Natural killer cell (primary cell): ENCODE measurements around the gene ABCC4. TPM values are rescaled to one million over a fixed set of nuclear protein-coding genes. Genes with fewer than 3 reads are reported as not detected.

ENCODE experiments used
- ATAC-seq, 3 donors: fragments of 150-1000 bp in 2 of 3; fragments of 200-7000 bp in 1 of 3; cut with Tn5 transposase; 1 replicate in 1 of 3; 2 replicates in 2 of 3; pipeline ENCODE4 v1.10.0; 2021; ENCODE audit warnings: mild to moderate bottlenecking in 2 of 3, moderate library complexity in 2 of 3
- DNase-seq, 2 donors: peaks; one replicate each; pipeline versions ENCODE4 v3.0.0 to v3.0.0-alpha.2; 2013 to 2021; ENCODE audit warnings: mixed read lengths in 1 of 2
- H3K27ac ChIP-seq: one replicate; pipeline ENCODE4 v1.5.1; 2013; ENCODE audit warnings: mild to moderate bottlenecking, low read length
- H3K27me3 ChIP-seq: one replicate; pipeline ENCODE4 v1.6.1; 2013; ENCODE audit warnings: low read length; ENCODE audit not compliant: control insufficient read depth, insufficient read depth
- H3K36me3 ChIP-seq: one replicate; pipeline ENCODE4 v1.6.1; 2013; ENCODE audit warnings: low read length; ENCODE audit not compliant: control insufficient read depth, insufficient read depth
- H3K4me1 ChIP-seq: one replicate; pipeline ENCODE4 v1.6.1; 2013; ENCODE audit warnings: low read length; ENCODE audit not compliant: control insufficient read depth, insufficient read depth
- H3K4me3 ChIP-seq: one replicate; pipeline ENCODE4 v1.5.1; 2013; ENCODE audit warnings: low read length
- H3K9me3 ChIP-seq: one replicate; pipeline ENCODE4 v1.6.1; 2013; ENCODE audit warnings: low read length; ENCODE audit not compliant: control insufficient read depth, insufficient read depth
- H3K27ac Mint-ChIP-seq, 2 donors: one replicate each; pipeline ENCODE4 v1.8.0; 2022; ENCODE audit warnings: mild to moderate bottlenecking in 2 of 2, mixed read lengths in 2 of 2, moderate library complexity in 1 of 2
- H3K27me3 Mint-ChIP-seq, 2 donors: one replicate each; pipeline ENCODE4 v1.8.0; 2022; ENCODE audit warnings: low read depth in 2 of 2, mixed read lengths in 2 of 2
- H3K36me3 Mint-ChIP-seq: one replicate; pipeline ENCODE4 v1.8.0; 2022; ENCODE audit warnings: mixed read lengths
- H3K4me1 Mint-ChIP-seq, 2 donors: one replicate each; pipeline ENCODE4 v1.8.0; 2022; ENCODE audit warnings: mixed read lengths in 2 of 2
- H3K4me3 Mint-ChIP-seq: one replicate; pipeline ENCODE4 v1.8.0; 2022; ENCODE audit warnings: mild to moderate bottlenecking, moderate library complexity, mixed read lengths
- H3K9me3 Mint-ChIP-seq, 2 donors: one replicate each; pipeline ENCODE4 v1.8.0; 2022; ENCODE audit warnings: mixed read lengths in 2 of 2
- WGBS: methylation state at CpG from one replicate; pipeline ENCODE4 v1.1.7; 2013; ENCODE audit warnings: missing lambda C conversion rate; ENCODE audit not compliant: insufficient coverage; 5-methylcytosine and 5-hydroxymethylcytosine counted together
- intact Hi-C: fragments of 100-400 bp; cut with micrococcal nuclease; formaldehyde crosslinking; loops from one replicate; pipeline ENCODE4 v1.14.2; 2022
- total RNA-seq, 4 donors: library from RNA; stranded (reverse); fragments of 120-200 nt in 1 of 4; gene quantifications; one replicate each; pipeline versions ENCODE4 v1.2.3 to v1.2.4, GENCODE V29; 2013 to 2022
- TF ChIP-seq, protein P1 (sequence below): fragments of 200-600 bp; IDR thresholded peaks from one replicate; pipeline ENCODE4 v1.8.0; 2022; ENCODE audit warnings: antibody characterized with exemption

Gene ABCC4
- total RNA-seq, 3 donors from 2014 or later (not counting 1 experiment from before 2014, with no cell fraction given) = 4.8 to 10.3 (median 6.5) TPM

GRCh38 chr13:95099541-95099940, 201.7 kb downstream of the ABCC4 start:
- intact Hi-C loops = no loop called here
- no peaks in the 10 kb centered on the region for H3K27me3 Mint-ChIP-seq
- no peaks in the 10 kb centered on the region for H3K9me3 ChIP-seq
- H3K4me3 Mint-ChIP-seq = no peak overlapping the region
- no peak overlapping the region for H3K4me3 ChIP-seq
- no peak overlapping the region for H3K27ac Mint-ChIP-seq
- H3K36me3 ChIP-seq = no peaks in the 10 kb centered on the region
- H3K27me3 ChIP-seq = no peaks in the 10 kb centered on the region
- no peak overlapping the region for H3K27ac ChIP-seq
- peaks cover 4 to 5% of the 10 kb centered on the region in 2 donors for H3K9me3 Mint-ChIP-seq
- 98% methylated on average over 6 of the region's 6 CpGs for WGBS
- peaks cover 8% of the 10 kb centered on the region for H3K36me3 Mint-ChIP-seq
- ATAC-seq (no peak), DNase-seq (no peak)
- TF ChIP-seq, protein P1, sequence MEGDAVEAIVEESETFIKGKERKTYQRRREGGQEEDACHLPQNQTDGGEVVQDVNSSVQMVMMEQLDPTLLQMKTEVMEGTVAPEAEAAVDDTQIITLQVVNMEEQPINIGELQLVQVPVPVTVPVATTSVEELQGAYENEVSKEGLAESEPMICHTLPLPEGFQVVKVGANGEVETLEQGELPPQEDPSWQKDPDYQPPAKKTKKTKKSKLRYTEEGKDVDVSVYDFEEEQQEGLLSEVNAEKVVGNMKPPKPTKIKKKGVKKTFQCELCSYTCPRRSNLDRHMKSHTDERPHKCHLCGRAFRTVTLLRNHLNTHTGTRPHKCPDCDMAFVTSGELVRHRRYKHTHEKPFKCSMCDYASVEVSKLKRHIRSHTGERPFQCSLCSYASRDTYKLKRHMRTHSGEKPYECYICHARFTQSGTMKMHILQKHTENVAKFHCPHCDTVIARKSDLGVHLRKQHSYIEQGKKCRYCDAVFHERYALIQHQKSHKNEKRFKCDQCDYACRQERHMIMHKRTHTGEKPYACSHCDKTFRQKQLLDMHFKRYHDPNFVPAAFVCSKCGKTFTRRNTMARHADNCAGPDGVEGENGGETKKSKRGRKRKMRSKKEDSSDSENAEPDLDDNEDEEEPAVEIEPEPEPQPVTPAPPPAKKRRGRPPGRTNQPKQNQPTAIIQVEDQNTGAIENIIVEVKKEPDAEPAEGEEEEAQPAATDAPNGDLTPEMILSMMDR = no peak
- H3K4me1 ChIP-seq = no peaks in the 10 kb centered on the region
- no peaks in the 10 kb centered on the region for H3K4me1 Mint-ChIP-seq

DNA sequence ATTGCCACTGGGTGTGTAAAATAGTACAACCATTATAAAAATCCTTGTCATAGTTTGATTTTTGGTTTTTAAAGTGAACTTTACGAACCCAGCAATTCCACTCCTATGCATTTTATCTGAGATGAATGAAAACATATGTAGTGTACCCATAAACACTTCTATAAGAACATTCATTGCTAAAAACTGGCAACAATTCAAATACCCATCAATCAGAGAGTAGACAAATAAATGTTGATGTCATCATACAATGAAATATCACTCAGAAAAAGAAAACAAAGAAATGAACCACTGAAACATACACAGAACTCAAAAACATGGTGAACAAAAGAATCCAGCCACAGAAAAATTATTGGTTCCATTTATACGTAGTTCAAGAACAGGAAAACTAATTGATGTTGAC, 202.3 kb downstream of the ABCC4 start:
- Mint-ChIP-seq H3K27me3 (no peaks in the 10 kb centered on the region), H3K9me3 (peaks cover 4 to 5% of the 10 kb centered on the region in 2 donors), H3K4me1 (no peaks in the 10 kb centered on the region), H3K27ac (no peak overlapping the region), H3K4me3 (no peak overlapping the region), H3K36me3 (peaks cover 8% of the 10 kb centered on the region)
- H3K4me3 ChIP-seq = no peak overlapping the region
- intact Hi-C loops = no loop called here
- H3K27me3 ChIP-seq = no peaks in the 10 kb centered on the region
- WGBS = 87% methylated on average over 1 of the region's 2 CpGs
- ATAC-seq (no peak), DNase-seq (no peak)
- no peaks in the 10 kb centered on the region for H3K9me3 ChIP-seq
- no peaks in the 10 kb centered on the region for H3K4me1 ChIP-seq
- no peaks in the 10 kb centered on the region for H3K36me3 ChIP-seq
- TF ChIP-seq, protein P1 = no peak
- no peak overlapping the region for H3K27ac ChIP-seq

- 92% methylated on average over 3 of the region's 3 CpGs for WGBS
- ATAC-seq = no peak
- Histone ChIP-seq H3K36me3 (no peaks in the 10 kb centered on the region), H3K4me1 (no peaks in the 10 kb centered on the region), H3K4me3 (no peak overlapping the region), H3K27ac (no peak overlapping the region), H3K9me3 (no peaks in the 10 kb centered on the region), H3K27me3 (no peaks in the 10 kb centered on the region)
- no peak overlapping the region for H3K27ac Mint-ChIP-seq
- H3K36me3 Mint-ChIP-seq = peaks cover 31% of the 10 kb centered on the region
- no peak for DNase-seq
- H3K9me3 Mint-ChIP-seq = peaks cover 2% of the 10 kb centered on the region in 2 donors
- TF ChIP-seq, protein P1 = no peak
- intact Hi-C loops = no loop called here
- H3K4me1 Mint-ChIP-seq = peaks cover 5 to 7% of the 10 kb centered on the region in 2 donors
- no peaks in the 10 kb centered on the region for H3K27me3 Mint-ChIP-seq
- no peak overlapping the region for H3K4me3 Mint-ChIP-seq
Measured at GRCh38 chr13:95091755-95092154, 209.5 kb downstream of the ABCC4 start.

DNA sequence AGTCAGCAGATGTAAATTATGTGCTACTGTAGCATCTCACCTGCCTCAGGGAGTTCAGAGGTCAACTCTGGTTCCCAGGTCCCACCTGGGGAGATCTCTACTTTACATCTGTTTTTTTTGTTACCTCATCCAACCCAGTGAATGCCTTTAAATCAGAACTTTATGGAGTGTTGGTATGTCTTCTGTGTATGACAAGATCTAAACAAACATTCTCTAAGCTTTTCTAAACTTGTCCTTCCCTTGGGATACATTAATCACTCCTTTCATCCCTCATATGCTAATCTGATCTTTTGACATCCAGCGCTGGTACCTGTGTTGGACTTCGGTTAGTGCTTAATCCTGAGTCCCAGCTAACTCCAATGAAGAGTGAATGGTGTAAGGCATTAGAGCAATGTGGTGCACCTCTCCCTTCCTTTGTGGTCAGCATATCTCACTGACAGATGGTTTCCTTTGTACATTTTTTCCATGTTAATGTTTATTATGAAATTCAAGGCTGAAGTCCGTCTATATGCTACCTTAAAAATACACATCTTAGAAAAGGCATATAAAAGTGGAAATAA, 213.4 kb downstream of the ABCC4 start:
- TF ChIP-seq, protein P1 = no peak
- no peaks in the 10 kb centered on the region for H3K27me3 Mint-ChIP-seq
- DNase-seq = no peak
- Histone ChIP-seq H3K4me1 (no peaks in the 10 kb centered on the region), H3K36me3 (no peaks in the 10 kb centered on the region), H3K4me3 (no peak overlapping the region), H3K27ac (no peak overlapping the region), H3K9me3 (no peaks in the 10 kb centered on the region), H3K27me3 (no peaks in the 10 kb centered on the region)
- intact Hi-C loops = no loop called here
- ATAC-seq = no peak
- H3K36me3 Mint-ChIP-seq = peaks cover 14% of the 10 kb centered on the region
- H3K9me3 Mint-ChIP-seq = peaks cover 2% of the 10 kb centered on the region in 2 donors
- peaks cover 5 to 7% of the 10 kb centered on the region in 2 donors for H3K4me1 Mint-ChIP-seq
- WGBS = 19% methylated on average over 2 of the region's 3 CpGs
- no peak overlapping the region for H3K4me3 Mint-ChIP-seq
- H3K27ac Mint-ChIP-seq = no peak overlapping the region
